SK-N-MC (cell line): ENCODE measurements around the gene PLTP.

Experiments used
- EZH2 ChIP-seq: fragments of 200-600 bp; sonication (generic); IDR thresholded peaks from one replicate; pipeline ENCODE4 v1.6.1; 2017; ENCODE audit warnings: antibody characterized with exemption
- FOXP2 ChIP-seq: optimal IDR thresholded peaks from 2 replicates; pipeline ENCODE3; 2011; ENCODE audit warnings: mild to moderate bottlenecking, moderate library complexity; ENCODE audit not compliant: insufficient read depth; ENCODE audit errors: extremely low read length, control extremely low read depth
- POLR2AphosphoS5 ChIP-seq: IDR thresholded peaks from 2 replicates; pipeline ENCODE4 v1.6.1; 2012; ENCODE audit warnings: mild to moderate bottlenecking, low read depth, low read length, borderline replicate concordance

DNA sequence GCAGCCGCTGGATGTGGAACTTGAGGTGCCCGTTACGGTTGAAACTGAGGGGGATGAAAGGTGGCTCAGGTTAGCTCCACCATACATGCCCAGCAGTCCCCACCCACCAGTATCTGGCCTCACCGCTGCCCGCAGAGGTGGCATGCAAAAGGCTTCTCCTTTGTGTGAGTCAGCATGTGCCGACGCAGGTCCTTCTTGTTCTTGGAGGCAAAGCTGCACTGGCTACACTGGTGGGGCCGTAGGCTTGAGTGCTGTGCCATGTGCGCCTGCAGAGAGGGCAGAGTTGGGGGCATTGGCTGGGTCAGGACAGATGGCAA lies 38.3 kb upstream of the PLTP start:
- TF ChIP-seq EZH2, result no peak
- no peak for TF ChIP-seq POLR2AphosphoS5
- TF ChIP-seq FOXP2, result no peak
